ENCODE results near the gene RAPH1.

GRCh38 chr2:203412546-203413331 lies 122.4 kb downstream of the RAPH1 start:
- TF ChIP-seq CTCF (conservative IDR thresholded peaks at IDR 0.05) (no peak), ZFX (IDR thresholded peaks at IDR 0.05) (no peak)

Measured in C4-2B (cell line).